ENCODE data around the gene PPIL6. TPM values are rescaled to one million over a fixed set of nuclear protein-coding genes. Genes with fewer than 3 reads are reported as not detected.

PPIL6 gene
- total RNA-seq, 2 experiments from 2014 or later: 0.17 to 0.22 TPM

DNA sequence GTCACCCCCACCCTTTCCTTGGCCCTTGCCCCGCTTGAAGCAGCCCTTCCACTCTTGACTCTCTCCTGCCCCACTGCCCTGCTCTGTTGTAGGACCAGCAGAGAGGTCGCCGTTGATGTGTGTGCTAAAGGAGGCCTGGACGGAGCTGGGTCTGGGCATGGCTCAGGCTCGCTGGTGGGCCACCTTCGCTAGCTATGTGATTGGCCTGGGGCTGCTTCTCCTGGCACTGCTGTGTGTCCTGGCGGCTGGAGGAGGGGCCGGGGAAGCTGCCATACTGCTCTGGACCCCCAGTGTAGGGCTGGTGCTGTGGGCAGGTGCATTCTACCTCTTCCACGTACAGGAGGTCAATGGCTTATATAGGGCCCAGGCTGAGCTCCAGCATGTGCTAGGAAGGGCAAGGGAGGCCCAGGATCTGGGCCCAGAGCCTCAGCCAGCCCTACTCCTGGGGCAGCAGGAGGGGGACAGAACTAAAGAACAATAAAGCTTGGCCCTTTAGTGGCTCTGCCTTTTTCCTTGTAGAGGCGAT is 3.1 kb upstream of the PPIL6 start:
- H3K9me3 Mint-ChIP-seq: no peaks in the 10 kb centered on the region
- H3K4me3 Mint-ChIP-seq: no peak overlapping the region
- DNase-seq: no peak
- peaks cover 39% of the 10 kb centered on the region for H3K36me3 Mint-ChIP-seq (ENCODE audit: low read depth)
- CTCF ChIA-PET: interaction anchor here (0.9 to 9.1 kb wide), 6 partner anchors 12 to 256 kb away, joined by 3 to 81 read pairs (median 3); partner anchors contain the start of gene MICAL1
- POLR2A ChIA-PET: no interaction called here
- H3K27me3 Mint-ChIP-seq: peaks cover 5% of the 10 kb centered on the region
- no peak overlapping the region for H3K27ac Mint-ChIP-seq
- peaks cover 34% of the 10 kb centered on the region for H3K4me1 Mint-ChIP-seq

DNA sequence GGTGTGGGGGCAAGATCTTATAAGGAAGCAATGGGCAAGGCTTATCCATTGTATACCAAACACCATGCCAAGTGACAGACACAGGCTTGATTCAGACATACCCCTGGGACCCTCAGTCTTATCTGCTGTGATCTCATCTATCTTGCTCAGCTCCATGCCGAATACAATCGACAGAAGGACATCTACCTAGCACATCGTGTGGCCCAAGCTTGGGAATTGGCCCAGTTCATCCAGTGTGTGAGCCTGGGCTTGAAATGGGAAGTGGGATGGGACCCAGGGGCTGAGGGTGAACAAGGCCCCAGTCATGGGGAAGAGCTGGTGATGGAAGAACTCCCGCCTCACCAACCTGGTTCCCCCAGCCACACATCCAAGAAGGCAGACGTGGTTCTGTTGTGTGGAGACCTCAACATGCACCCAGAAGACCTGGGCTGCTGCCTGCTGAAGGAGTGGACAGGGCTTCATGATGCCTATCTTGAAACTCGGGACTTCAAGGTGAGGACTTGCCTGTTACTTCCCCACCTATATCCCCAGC is 2.0 kb upstream of the PPIL6 start:
- H3K27ac Mint-ChIP-seq: no peak overlapping the region
- H3K9me3 Mint-ChIP-seq: no peaks in the 10 kb centered on the region
- peaks cover 5% of the 10 kb centered on the region for H3K27me3 Mint-ChIP-seq
- no peak for DNase-seq
- CTCF ChIA-PET: interaction anchor here (1.5 to 9.1 kb wide), 5 partner anchors 13 to 59 kb away, joined by 3 to 81 read pairs (median 8); partner anchors contain the start of genes CD164 and MICAL1
- peaks cover 36% of the 10 kb centered on the region for H3K36me3 Mint-ChIP-seq (ENCODE audit: low read depth)
- peak overlapping the region; percentile 88 for H3K4me3 Mint-ChIP-seq
- POLR2A ChIA-PET: interaction anchor here (0.8 kb wide), 1 partner anchor 40 kb away, joined by 3 read pairs; no protein-coding TSS in a partner anchor
- H3K4me1 Mint-ChIP-seq: peaks cover 27% of the 10 kb centered on the region

- peak overlapping the region; percentile 89 for H3K27ac Mint-ChIP-seq
- H3K9me3 Mint-ChIP-seq: no peaks in the 10 kb centered on the region
- peaks cover 31% of the 10 kb centered on the region for H3K36me3 Mint-ChIP-seq (ENCODE audit: low read depth)
- CTCF ChIA-PET: interaction anchor here (0.8 to 9.1 kb wide), 8 partner anchors 14 to 162 kb away, joined by 3 to 81 read pairs (median 6); partner anchors contain the start of genes CD164 and MICAL1
- peaks cover 5% of the 10 kb centered on the region for H3K27me3 Mint-ChIP-seq
- POLR2A ChIA-PET: no interaction called here
- DNase-seq: peak; percentile 39
- peaks cover 27% of the 10 kb centered on the region for H3K4me1 Mint-ChIP-seq
- H3K4me3 Mint-ChIP-seq: peak overlapping the region; percentile 88
These were observed 815 bp upstream of the PPIL6 start for GRCh38 chr6:109441069-109441816.

DNA sequence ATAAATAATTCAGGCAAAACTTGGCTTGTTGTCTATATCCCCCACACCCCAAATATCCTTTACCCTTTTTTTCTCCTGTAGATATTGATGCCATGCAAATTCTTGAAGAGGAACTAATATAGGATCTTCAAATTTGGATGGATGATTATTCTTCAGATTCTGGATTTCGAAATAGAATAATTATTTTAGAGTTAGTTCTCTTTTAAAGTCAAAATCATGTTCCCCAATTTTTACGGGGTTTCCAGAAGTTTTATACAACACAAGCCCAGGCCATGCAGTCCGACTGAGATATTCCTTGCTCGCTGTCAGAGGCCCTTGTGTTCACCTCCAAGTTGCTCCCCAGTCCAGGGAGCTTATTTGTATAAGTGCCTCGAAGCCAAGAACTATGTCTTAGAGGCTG is 4.4 kb downstream of the PPIL6 start:
- no peak for DNase-seq
- Mint-ChIP-seq H3K27me3 (peaks cover 15% of the 10 kb centered on the region), H3K4me3 (no peak overlapping the region), H3K27ac (no peak overlapping the region), H3K4me1 (peaks cover 5% of the 10 kb centered on the region), H3K36me3 (ENCODE audit: low read depth) (peaks cover under 1% of the 10 kb centered on the region), H3K9me3 (no peaks in the 10 kb centered on the region)
- CTCF ChIA-PET: interaction anchor here (1.0 to 1.3 kb wide), 2 partner anchors 10 to 21 kb away, joined by 3 to 5 read pairs; no protein-coding TSS in a partner anchor
- POLR2A ChIA-PET: no interaction called here

GRCh38 chr6:109434456-109434855 is 6.0 kb downstream of the PPIL6 start:
- H3K27me3 Mint-ChIP-seq: peaks cover 12% of the 10 kb centered on the region
- no peaks in the 10 kb centered on the region for H3K36me3 Mint-ChIP-seq (ENCODE audit: low read depth)
- DNase-seq: no peak
- H3K27ac Mint-ChIP-seq: no peak overlapping the region
- H3K4me1 Mint-ChIP-seq: peaks cover 1% of the 10 kb centered on the region
- ChIA-PET POLR2A (no interaction called here), CTCF (no interaction called here)
- no peak overlapping the region for H3K4me3 Mint-ChIP-seq
- no peaks in the 10 kb centered on the region for H3K9me3 Mint-ChIP-seq

DNA sequence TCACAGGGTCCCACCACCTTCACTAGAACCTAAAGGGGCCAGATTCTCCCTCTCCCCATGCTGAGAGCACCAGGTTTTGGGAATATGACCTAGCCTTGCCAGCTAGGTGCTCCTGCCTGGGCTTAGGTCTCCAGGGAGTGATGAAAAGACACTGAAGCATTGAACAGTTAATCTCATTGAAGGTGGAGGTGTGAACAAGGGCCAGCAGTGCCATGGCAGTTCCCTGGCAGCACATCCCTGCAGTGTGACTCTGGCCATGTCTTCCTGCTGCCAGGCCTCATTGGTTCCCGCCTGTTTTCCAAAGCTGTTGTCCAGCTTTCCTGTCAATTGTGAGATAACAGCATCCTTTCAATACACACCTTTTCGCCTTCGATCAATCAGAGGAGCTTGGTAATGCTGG is 10.9 kb downstream of the PPIL6 start:
- H3K36me3 Mint-ChIP-seq (ENCODE audit: low read depth): no peaks in the 10 kb centered on the region
- no peak overlapping the region for H3K27ac Mint-ChIP-seq

DNA sequence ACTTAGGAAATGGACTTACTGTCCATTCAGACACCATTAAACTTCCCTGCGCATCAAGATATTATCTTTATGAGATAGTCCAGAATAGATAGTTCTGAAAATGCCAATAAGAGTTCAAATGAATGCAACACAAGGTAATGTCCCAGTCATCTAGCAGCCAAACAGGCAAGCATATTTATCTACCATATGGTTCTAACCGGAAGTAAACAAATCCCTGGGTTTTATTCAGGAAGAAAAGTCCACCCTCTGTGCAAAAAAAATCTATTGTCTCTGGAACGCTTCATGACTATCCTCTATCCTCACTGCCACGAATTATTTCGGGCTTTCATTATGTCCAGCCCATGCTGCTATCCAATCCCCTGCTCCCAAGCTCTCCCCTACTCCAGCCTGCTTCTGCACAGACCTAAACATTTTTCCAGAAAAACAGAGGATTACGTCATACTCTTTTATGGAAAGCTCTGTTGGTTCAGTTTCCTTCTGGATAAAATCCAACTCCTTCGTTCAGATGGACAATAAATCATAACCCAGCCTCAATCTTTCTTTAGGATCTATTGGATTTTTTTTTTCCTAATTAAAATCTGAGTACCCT is 11.4 kb downstream of the PPIL6 start:
- Mint-ChIP-seq H3K27ac (no peak overlapping the region), H3K9me3 (no peaks in the 10 kb centered on the region), H3K4me1 (peaks cover 3% of the 10 kb centered on the region), H3K27me3 (peaks cover 10% of the 10 kb centered on the region), H3K36me3 (ENCODE audit: low read depth) (no peaks in the 10 kb centered on the region), H3K4me3 (no peak overlapping the region)
- DNase-seq: no peak
- ChIA-PET POLR2A (no interaction called here), CTCF (interaction anchor here (0.8 kb wide), 1 partner anchor 18 kb away, joined by 3 read pairs; no protein-coding TSS in a partner anchor)

More for the DNA sequence above, 10.9 kb downstream of the PPIL6 start:
- H3K4me3 Mint-ChIP-seq: no peak overlapping the region
- DNase-seq: no peak
- peaks cover 10% of the 10 kb centered on the region for H3K27me3 Mint-ChIP-seq
- peaks cover 3% of the 10 kb centered on the region for H3K4me1 Mint-ChIP-seq
- ChIA-PET POLR2A (no interaction called here), CTCF (interaction anchor here (0.8 kb wide), 1 partner anchor 18 kb away, joined by 3 read pairs; no protein-coding TSS in a partner anchor)
- no peaks in the 10 kb centered on the region for H3K9me3 Mint-ChIP-seq

DNA sequence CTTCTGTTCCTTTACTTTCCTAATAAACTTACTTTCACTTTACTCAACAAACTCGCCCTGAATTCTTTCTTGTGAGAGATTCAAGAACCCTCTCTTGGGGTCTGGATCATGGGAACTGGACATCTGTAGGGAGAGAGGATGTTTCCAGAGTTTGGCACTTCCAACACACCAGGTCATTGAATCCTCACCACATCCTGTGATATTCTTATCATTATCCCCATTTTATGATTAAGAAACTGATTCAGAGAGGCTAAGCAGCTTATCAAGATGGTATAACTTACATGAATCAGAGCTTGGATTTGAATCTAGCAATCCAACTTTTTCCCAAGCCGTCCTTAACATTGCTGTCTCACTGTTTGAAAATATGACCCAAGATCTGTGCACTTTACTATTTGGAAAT is 15.5 kb downstream of the PPIL6 start:
- DNase-seq: no peak
- Mint-ChIP-seq H3K4me1 (peaks cover 3% of the 10 kb centered on the region), H3K36me3 (ENCODE audit: low read depth) (no peaks in the 10 kb centered on the region), H3K9me3 (no peaks in the 10 kb centered on the region), H3K27me3 (no peaks in the 10 kb centered on the region), H3K27ac (no peak overlapping the region), H3K4me3 (no peak overlapping the region)
- POLR2A ChIA-PET: no interaction called here
- CTCF ChIA-PET: interaction anchor here (0.6 to 1.2 kb wide), 2 partner anchors 18 to 22 kb away, joined by 3 read pairs; no protein-coding TSS in a partner anchor

GRCh38 chr6:109421184-109421583 is 19.2 kb downstream of the PPIL6 start:
- ChIA-PET POLR2A (no interaction called here), CTCF (no interaction called here)
- Mint-ChIP-seq H3K36me3 (ENCODE audit: low read depth) (no peaks in the 10 kb centered on the region), H3K4me1 (peaks cover 3% of the 10 kb centered on the region), H3K4me3 (no peak overlapping the region), H3K9me3 (no peaks in the 10 kb centered on the region), H3K27ac (no peak overlapping the region), H3K27me3 (no peaks in the 10 kb centered on the region)
- DNase-seq: no peak

DNA sequence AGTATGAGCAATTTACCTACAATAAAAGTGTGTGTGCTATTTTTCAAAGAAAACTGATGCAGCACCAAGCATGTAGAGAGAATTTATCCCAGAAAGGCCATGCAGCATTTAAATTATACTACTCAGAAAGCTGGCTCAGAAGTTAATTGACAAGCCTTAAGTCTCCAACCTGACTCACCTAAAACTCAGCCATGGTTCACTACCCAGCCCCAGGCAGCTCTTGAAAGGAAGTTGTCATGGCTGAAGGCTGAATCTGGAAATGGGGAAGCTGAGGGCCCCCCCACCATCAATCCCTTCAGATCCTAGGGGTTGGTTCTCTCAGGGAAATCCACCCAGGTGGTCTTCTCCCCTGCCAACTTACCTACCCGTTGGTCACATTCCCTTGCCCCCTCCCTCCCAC is 19.7 kb downstream of the PPIL6 start:
- Mint-ChIP-seq H3K27ac (no peak overlapping the region), H3K4me1 (peaks cover 3% of the 10 kb centered on the region), H3K36me3 (ENCODE audit: low read depth) (no peaks in the 10 kb centered on the region), H3K27me3 (no peaks in the 10 kb centered on the region), H3K4me3 (no peak overlapping the region), H3K9me3 (no peaks in the 10 kb centered on the region)
- DNase-seq: no peak
- POLR2A ChIA-PET: no interaction called here
- CTCF ChIA-PET: no interaction called here

DNA sequence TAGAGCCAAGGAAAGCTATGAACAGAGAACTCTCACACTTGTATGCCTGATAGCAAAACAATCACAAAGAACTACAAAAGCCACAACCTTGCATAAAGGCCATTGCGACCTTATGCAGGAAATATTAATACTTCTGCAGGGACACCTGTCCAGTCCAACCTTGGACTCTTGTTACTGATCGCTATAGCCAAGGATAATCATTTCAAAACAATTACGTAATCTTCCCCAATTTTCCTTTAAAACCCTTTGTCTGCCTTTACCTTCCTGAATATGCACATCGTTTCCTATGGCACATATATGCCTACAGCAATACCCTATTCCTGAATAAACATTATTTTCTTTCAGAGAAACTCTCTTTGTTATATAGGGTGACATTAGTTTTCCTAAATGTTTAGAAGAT is 22.8 kb downstream of the PPIL6 start:
- H3K4me1 Mint-ChIP-seq: no peaks in the 10 kb centered on the region
- H3K4me3 Mint-ChIP-seq: no peak overlapping the region
- no peak overlapping the region for H3K27ac Mint-ChIP-seq
- no peaks in the 10 kb centered on the region for H3K36me3 Mint-ChIP-seq (ENCODE audit: low read depth)
- ChIA-PET CTCF (interaction anchor here (0.7 to 1.4 kb wide), 2 partner anchors 23 to 924 kb away, joined by 3 to 5 read pairs; partner anchors contain the start of genes PPIL6 and SMPD2), POLR2A (no interaction called here)
- peaks cover 11% of the 10 kb centered on the region for H3K27me3 Mint-ChIP-seq
- H3K9me3 Mint-ChIP-seq: peaks cover 3% of the 10 kb centered on the region
- DNase-seq: no peak

- ChIA-PET POLR2A (no interaction called here), CTCF (interaction anchor here (1.4 kb wide), 1 partner anchor 18 kb away, joined by 6 read pairs; no protein-coding TSS in a partner anchor)
- H3K27ac Mint-ChIP-seq: no peak overlapping the region
These were observed 29.4 kb downstream of the PPIL6 start for GRCh38 chr6:109411034-109411433.

DNA sequence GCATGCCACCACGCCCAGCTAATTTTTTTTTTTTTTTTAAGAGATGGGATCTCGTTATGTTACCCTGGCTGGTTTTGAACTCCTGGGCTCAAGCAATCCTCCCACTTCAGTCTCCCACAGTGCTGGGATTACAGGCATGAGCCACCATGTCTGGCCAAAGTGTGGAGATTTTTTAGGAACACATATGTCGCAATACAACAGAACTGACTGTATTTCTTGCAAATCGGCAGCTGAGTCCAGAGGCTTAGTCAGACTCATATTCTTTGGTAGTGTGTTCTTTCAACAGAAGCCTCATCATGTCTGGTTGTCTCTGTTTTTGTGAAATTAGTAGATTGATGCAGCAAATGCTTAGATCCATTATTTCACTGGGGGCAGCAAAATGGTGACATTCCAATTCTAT is 34.2 kb downstream of the PPIL6 start:
- no peak overlapping the region for H3K27ac Mint-ChIP-seq
- DNase-seq: no peak
- H3K27me3 Mint-ChIP-seq: peaks cover 6% of the 10 kb centered on the region
- ChIA-PET POLR2A (no interaction called here), CTCF (interaction anchor here (0.6 to 1.0 kb wide), 2 partner anchors 23 to 1542 kb away, joined by 3 to 4 read pairs; no protein-coding TSS in a partner anchor)
- no peaks in the 10 kb centered on the region for H3K4me1 Mint-ChIP-seq
- no peak overlapping the region for H3K4me3 Mint-ChIP-seq
- no peaks in the 10 kb centered on the region for H3K9me3 Mint-ChIP-seq
- H3K36me3 Mint-ChIP-seq (ENCODE audit: low read depth): no peaks in the 10 kb centered on the region

More at GRCh38 chr6:109411034-109411433, 29.4 kb downstream of the PPIL6 start:
- Mint-ChIP-seq H3K27me3 (peaks cover 22% of the 10 kb centered on the region), H3K36me3 (ENCODE audit: low read depth) (no peaks in the 10 kb centered on the region), H3K4me1 (no peaks in the 10 kb centered on the region), H3K4me3 (no peak overlapping the region), H3K9me3 (peaks cover 3% of the 10 kb centered on the region)
- DNase-seq: no peak

Measured in activated CD4-positive, alpha-beta T cell treated with anti-CD3 and anti-CD28 coated beads, Interleukin-2, amount 10 ng/mL, durations not matched to agents 7 days and 5 days (primary cell).